OCI-LY1 (cell line): ENCODE measurements around the gene WDR74.
A peak's percentile ranks its signal among the peaks of the same experiment; 100 is the strongest.

Experiments
- H2AFZ ChIP-seq: fragments of 200-600 bp; sonication (generic), shearing (Covaris generic); 2 replicates; pipeline ENCODE4 v1.6.0; 2014; ENCODE audit warnings: antibody characterized with exemption, mild to moderate bottlenecking, low read length
- H3F3A ChIP-seq: fragments of 200-600 bp; sonication (generic), shearing (Covaris generic); 2 replicates; pipeline ENCODE4 v1.6.0; 2014; ENCODE audit warnings: mild to moderate bottlenecking, antibody characterized with exemption, low read length, moderate library complexity; ENCODE audit not compliant: insufficient read depth
- H3K27ac ChIP-seq: fragments of 200-600 bp; sonication (generic); 2 replicates; pipeline ENCODE4 v1.5.1; 2014; ENCODE audit warnings: low read length, mixed run types, mild to moderate bottlenecking, low read depth; ENCODE audit not compliant: poor library complexity, severe bottlenecking
- H3K27me3 ChIP-seq: fragments of 200-600 bp; sonication (generic); 2 replicates; pipeline ENCODE4 v1.6.0; 2014; ENCODE audit warnings: antibody characterized with exemption, mild to moderate bottlenecking, low read length, moderate library complexity; ENCODE audit not compliant: insufficient read depth
- H3K36me3 ChIP-seq: fragments of 200-600 bp; sonication (generic); 2 replicates; pipeline ENCODE4 v1.6.1; 2014; ENCODE audit warnings: mild to moderate bottlenecking, antibody characterized with exemption, low read length, moderate library complexity, mixed read lengths; ENCODE audit not compliant: insufficient read depth
- H3K4me1 ChIP-seq: fragments of 200-600 bp; sonication (generic); 2 replicates; pipeline ENCODE4 v1.5.1; 2014; ENCODE audit warnings: mild to moderate bottlenecking, low read length, moderate library complexity; ENCODE audit not compliant: insufficient read depth, severe bottlenecking
- H3K4me2 ChIP-seq: fragments of 200-600 bp; sonication (generic), shearing (Covaris generic); 2 replicates; pipeline ENCODE4 v1.6.1; 2014; ENCODE audit warnings: low read length
- H3K4me3 ChIP-seq: fragments of 200-600 bp; sonication (generic); 2 replicates; pipeline ENCODE4 v1.5.1; 2014; ENCODE audit warnings: low read length, low read depth, mild to moderate bottlenecking, mixed read lengths; ENCODE audit not compliant: poor library complexity, severe bottlenecking
- H3K79me2 ChIP-seq: fragments of 200-600 bp; shearing (Covaris generic); 2 replicates; pipeline ENCODE4 v1.6.1; 2016; ENCODE audit warnings: mixed run types, low read length, mixed read lengths; ENCODE audit not compliant: insufficient read depth
- H3K9ac ChIP-seq: fragments of 200-600 bp; sonication (generic), shearing (Covaris generic); 2 replicates; pipeline ENCODE4 v1.6.1; 2014; ENCODE audit warnings: mild to moderate bottlenecking, low read length, mixed read lengths
- H3K9me2 ChIP-seq: fragments of 200-600 bp; sonication (generic), shearing (Covaris generic); 2 replicates; pipeline ENCODE4 v1.6.1; 2014; ENCODE audit warnings: low read depth, mild to moderate bottlenecking, low read length, mixed read lengths
- H3K9me3 ChIP-seq: fragments of 200-600 bp; shearing (Covaris generic); 2 replicates; pipeline ENCODE4 v1.6.1; 2014; ENCODE audit warnings: low read length, mixed read lengths
- H4K20me1 ChIP-seq: fragments of 200-600 bp; sonication (generic), shearing (Covaris generic); 2 replicates; pipeline ENCODE4 v1.6.0; 2016; ENCODE audit warnings: mild to moderate bottlenecking, low read length; ENCODE audit not compliant: insufficient read depth
- EZH2 ChIP-seq: fragments of 200-600 bp; sonication (generic), shearing (Covaris generic); IDR thresholded peaks from 2 replicates; pipeline ENCODE4 v1.8.0; 2017; ENCODE audit warnings: borderline replicate concordance, mixed run types, mild to moderate bottlenecking, antibody characterized with exemption, low read length, moderate library complexity, mixed read lengths
- TF ChIP-seq, protein P1 (sequence below): fragments of 200-600 bp; sonication (generic), shearing (Covaris generic); IDR thresholded peaks from 2 replicates; pipeline ENCODE4 v1.5.1; 2017; ENCODE audit warnings: mild to moderate bottlenecking, antibody characterized with exemption, low read length, moderate library complexity, mixed read lengths

WDR74 gene

DNA sequence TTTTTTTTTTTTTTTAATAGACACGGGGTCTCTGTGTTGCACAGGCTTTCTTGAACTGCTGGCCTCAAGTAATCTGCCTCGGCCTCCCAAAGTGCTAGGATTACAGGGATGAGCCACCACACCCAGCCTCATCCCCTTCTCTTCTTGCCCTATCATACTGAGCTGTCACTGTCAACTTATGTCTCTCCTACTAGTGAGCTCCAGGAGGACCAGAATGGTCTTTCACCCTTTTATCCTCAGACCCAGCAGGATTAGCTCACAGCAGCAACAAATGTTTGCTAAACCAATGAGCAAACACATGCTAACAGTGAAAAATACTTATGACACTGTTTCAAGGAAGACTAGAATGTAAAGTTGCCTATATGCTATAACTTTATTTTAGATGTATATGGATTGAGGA lies 27.7 kb downstream of the WDR74 start:
- H2AFZ ChIP-seq, result no peak overlapping the region
- no peak overlapping the region for H3K27ac ChIP-seq
- no peaks in the 10 kb centered on the region for H3F3A ChIP-seq
- no peaks in the 10 kb centered on the region for H3K27me3 ChIP-seq
- H4K20me1 ChIP-seq, result no peaks in the 10 kb centered on the region
- H3K79me2 ChIP-seq, result no peaks in the 10 kb centered on the region
- H3K4me1 ChIP-seq, result peaks cover 14% of the 10 kb centered on the region
- peaks cover 11% of the 10 kb centered on the region for H3K36me3 ChIP-seq
- no peak overlapping the region for H3K4me3 ChIP-seq
- H3K9me3 ChIP-seq, result no peaks in the 10 kb centered on the region
- TF ChIP-seq EZH2, result no peak
- TF ChIP-seq, protein P1, sequence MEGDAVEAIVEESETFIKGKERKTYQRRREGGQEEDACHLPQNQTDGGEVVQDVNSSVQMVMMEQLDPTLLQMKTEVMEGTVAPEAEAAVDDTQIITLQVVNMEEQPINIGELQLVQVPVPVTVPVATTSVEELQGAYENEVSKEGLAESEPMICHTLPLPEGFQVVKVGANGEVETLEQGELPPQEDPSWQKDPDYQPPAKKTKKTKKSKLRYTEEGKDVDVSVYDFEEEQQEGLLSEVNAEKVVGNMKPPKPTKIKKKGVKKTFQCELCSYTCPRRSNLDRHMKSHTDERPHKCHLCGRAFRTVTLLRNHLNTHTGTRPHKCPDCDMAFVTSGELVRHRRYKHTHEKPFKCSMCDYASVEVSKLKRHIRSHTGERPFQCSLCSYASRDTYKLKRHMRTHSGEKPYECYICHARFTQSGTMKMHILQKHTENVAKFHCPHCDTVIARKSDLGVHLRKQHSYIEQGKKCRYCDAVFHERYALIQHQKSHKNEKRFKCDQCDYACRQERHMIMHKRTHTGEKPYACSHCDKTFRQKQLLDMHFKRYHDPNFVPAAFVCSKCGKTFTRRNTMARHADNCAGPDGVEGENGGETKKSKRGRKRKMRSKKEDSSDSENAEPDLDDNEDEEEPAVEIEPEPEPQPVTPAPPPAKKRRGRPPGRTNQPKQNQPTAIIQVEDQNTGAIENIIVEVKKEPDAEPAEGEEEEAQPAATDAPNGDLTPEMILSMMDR, result no peak
- H3K9ac ChIP-seq, result no peak overlapping the region
- H3K9me2 ChIP-seq, result no peaks in the 10 kb centered on the region
- no peak overlapping the region for H3K4me2 ChIP-seq

DNA sequence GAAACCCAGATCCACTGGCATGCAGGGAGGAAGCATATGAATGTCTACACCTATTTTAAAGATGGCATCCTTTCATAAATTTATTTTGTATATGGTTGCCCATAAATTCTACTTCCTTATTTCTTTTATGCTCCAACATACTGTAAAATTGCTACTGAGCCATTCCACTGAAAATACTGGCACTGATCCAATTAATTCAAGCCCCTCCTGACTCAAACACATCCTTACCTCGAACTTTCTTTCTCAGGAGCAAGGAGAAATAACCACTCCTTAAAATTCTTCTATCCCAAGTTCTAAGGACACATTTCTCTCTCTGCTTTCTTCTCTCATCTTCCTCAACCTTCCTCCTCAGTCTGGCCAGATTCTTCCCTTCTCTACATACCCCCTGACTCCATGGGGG lies 28.6 kb downstream of the WDR74 start:
- no peak overlapping the region for H3K9ac ChIP-seq
- no peak for TF ChIP-seq EZH2
- TF ChIP-seq, protein P1, result no peak
- no peaks in the 10 kb centered on the region for H3K79me2 ChIP-seq
- no peaks in the 10 kb centered on the region for H4K20me1 ChIP-seq
- no peak overlapping the region for H3K27ac ChIP-seq
- no peak overlapping the region for H3K4me2 ChIP-seq
- no peak overlapping the region for H3K4me3 ChIP-seq
- no peaks in the 10 kb centered on the region for H3K9me3 ChIP-seq
- H3F3A ChIP-seq, result no peaks in the 10 kb centered on the region
- no peaks in the 10 kb centered on the region for H3K9me2 ChIP-seq
- no peak overlapping the region for H2AFZ ChIP-seq
- peaks cover 21% of the 10 kb centered on the region for H3K4me1 ChIP-seq
- no peaks in the 10 kb centered on the region for H3K27me3 ChIP-seq
- H3K36me3 ChIP-seq, result peaks cover 7% of the 10 kb centered on the region; the same call in 1 of the 2 replicates

DNA sequence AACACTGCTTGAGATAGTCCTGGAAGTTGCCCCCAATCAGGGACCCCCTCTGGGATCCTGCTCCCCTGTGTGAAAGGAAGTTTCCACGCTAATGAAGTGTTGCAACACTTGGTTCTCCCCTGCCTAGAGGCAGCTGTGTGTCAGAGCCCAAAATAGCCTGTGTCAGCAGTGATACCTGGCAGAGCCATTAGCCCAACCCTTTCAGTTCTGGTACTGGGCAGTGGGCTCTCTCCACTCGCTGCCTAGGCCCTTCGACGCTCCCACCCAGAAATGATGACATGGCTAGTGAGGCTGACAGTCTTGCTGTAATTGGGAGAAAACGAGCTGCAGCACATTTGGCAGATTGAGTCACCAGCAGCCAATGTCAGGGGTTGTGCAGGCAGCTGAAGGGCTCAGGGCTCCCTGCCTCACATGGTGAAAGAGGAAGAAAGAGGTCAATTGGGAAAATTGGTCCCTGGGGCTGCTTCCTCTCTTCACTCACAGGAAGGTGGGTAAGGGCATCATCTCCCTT lies 32.7 kb downstream of the WDR74 start:
- Histone ChIP-seq H3K4me3 (peak overlapping the region; percentile 97), H3K4me2 (peak overlapping the region; percentile 89), H3K36me3 (peaks cover 20% of the 10 kb centered on the region), H3K79me2 (peaks cover 17% of the 10 kb centered on the region), H3K9ac (peak overlapping the region; percentile 87), H2AFZ (no peak overlapping the region), H3K27ac (peak overlapping the region; percentile 76), H4K20me1 (no peaks in the 10 kb centered on the region), H3K27me3 (no peaks in the 10 kb centered on the region), H3K9me3 (no peaks in the 10 kb centered on the region), H3K9me2 (no peaks in the 10 kb centered on the region), H3K4me1 (peaks cover 36% of the 10 kb centered on the region), H3F3A (no peaks in the 10 kb centered on the region)
- no peak for TF ChIP-seq EZH2
- TF ChIP-seq, protein P1, result no peak
